ENCODE measurements around the gene EDC4.
"Not testable (repeated sequence)": the region's sequence is repeated elsewhere in the genome, so short reads cannot be mapped to it uniquely, and the experiment has no call there.

Gene EDC4

GRCh38 chr16:67892899-67893742 lies 20.3 kb downstream of the EDC4 start, which contains the start of gene PSKH1:
Gene PSKH1 (plus strand): TSS chr16:67893254. CDS start chr16:67908750, 15,496 bp downstream.
- DNase-seq (ENCODE audit: low read depth) = peak; percentile 99
- H3K27me3 ChIP-seq (replicated peaks; ENCODE audit: control insufficient read depth, insufficient read depth, low read length) = no peaks in the 10 kb centered on the region
- no peaks in the 10 kb centered on the region for H3K9me3 ChIP-seq (ENCODE audit: control insufficient read depth, low read length)

GRCh38 chr16:67893743-67894399 lies 21.0 kb downstream of the EDC4 start:
- H3K27me3 ChIP-seq (replicated peaks; ENCODE audit: control insufficient read depth, insufficient read depth, low read length) = no peaks in the 10 kb centered on the region
- DNase-seq (ENCODE audit: low read depth) = no peak
- H3K9ac ChIP-seq (ENCODE audit: low read length) = peak overlapping the region; percentile 97
- peaks cover 28% of the 10 kb centered on the region for H3K4me1 ChIP-seq (ENCODE audit: control insufficient read depth, insufficient read depth, low read length)
- H3K36me3 ChIP-seq (ENCODE audit: control insufficient read depth, insufficient read depth, low read length, severe bottlenecking) = no peaks in the 10 kb centered on the region
- H3K4me3 ChIP-seq (ENCODE audit: low read length) = peak overlapping the region; percentile 94
- H3K9me3 ChIP-seq (ENCODE audit: control insufficient read depth, low read length) = no peaks in the 10 kb centered on the region

More at GRCh38 chr16:67892899-67893742, 20.3 kb downstream of the EDC4 start, which contains the start of gene PSKH1:
- no peaks in the 10 kb centered on the region for H3K36me3 ChIP-seq (ENCODE audit: control insufficient read depth, insufficient read depth, low read length, severe bottlenecking)
- H3K4me1 ChIP-seq (ENCODE audit: control insufficient read depth, insufficient read depth, low read length) = peaks cover 28% of the 10 kb centered on the region
- H3K4me3 ChIP-seq (ENCODE audit: low read length) = peak within 1 kb of the TSS; percentile 94
- H3K9ac ChIP-seq (ENCODE audit: low read length) = peak within 1 kb of the TSS; percentile 97

- H3K36me3 ChIP-seq (ENCODE audit: control insufficient read depth, insufficient read depth, low read length, severe bottlenecking) = peaks cover 3% of the 10 kb centered on the region
- no peaks in the 10 kb centered on the region for H3K27me3 ChIP-seq (replicated peaks; ENCODE audit: control insufficient read depth, insufficient read depth, low read length)
- no peak overlapping the region for H3K9ac ChIP-seq (ENCODE audit: low read length)
- DNase-seq (ENCODE audit: low read depth) = peak; percentile 42
- H3K4me3 ChIP-seq (ENCODE audit: low read length) = no peak overlapping the region
- H3K9me3 ChIP-seq (ENCODE audit: control insufficient read depth, low read length) = no peaks in the 10 kb centered on the region
- H3K4me1 ChIP-seq (ENCODE audit: control insufficient read depth, insufficient read depth, low read length) = peaks cover 28% of the 10 kb centered on the region
Measured at GRCh38 chr16:67897231-67897630, 24.4 kb downstream of the EDC4 start.

GRCh38 chr16:67901734-67902133 lies 28.9 kb downstream of the EDC4 start:
- Histone ChIP-seq H3K9me3 (ENCODE audit: control insufficient read depth, low read length) (no peaks in the 10 kb centered on the region), H3K4me3 (ENCODE audit: low read length) (no peak overlapping the region), H3K36me3 (ENCODE audit: control insufficient read depth, insufficient read depth, low read length, severe bottlenecking) (peaks cover 10% of the 10 kb centered on the region), H3K9ac (ENCODE audit: low read length) (no peak overlapping the region), H3K4me1 (ENCODE audit: control insufficient read depth, insufficient read depth, low read length) (peaks cover 9% of the 10 kb centered on the region), H3K27me3 (replicated peaks; ENCODE audit: control insufficient read depth, insufficient read depth, low read length) (no peaks in the 10 kb centered on the region)
- no peak for DNase-seq (ENCODE audit: low read depth)

GRCh38 chr16:67902831-67903230 lies 30.0 kb downstream of the EDC4 start:
- Histone ChIP-seq H3K4me1 (ENCODE audit: control insufficient read depth, insufficient read depth, low read length) (no peaks in the 10 kb centered on the region), H3K9ac (ENCODE audit: low read length) (no peak overlapping the region), H3K36me3 (ENCODE audit: control insufficient read depth, insufficient read depth, low read length, severe bottlenecking) (peaks cover 10% of the 10 kb centered on the region), H3K27me3 (replicated peaks; ENCODE audit: control insufficient read depth, insufficient read depth, low read length) (no peaks in the 10 kb centered on the region), H3K9me3 (ENCODE audit: control insufficient read depth, low read length) (no peaks in the 10 kb centered on the region), H3K4me3 (ENCODE audit: low read length) (no peak overlapping the region)
- DNase-seq (ENCODE audit: low read depth) = no peak

- no peak for DNase-seq (ENCODE audit: low read depth)
- no peaks in the 10 kb centered on the region for H3K27me3 ChIP-seq (replicated peaks; ENCODE audit: control insufficient read depth, insufficient read depth, low read length)
- H3K9ac ChIP-seq (ENCODE audit: low read length) = no peak overlapping the region
- no peaks in the 10 kb centered on the region for H3K4me1 ChIP-seq (ENCODE audit: control insufficient read depth, insufficient read depth, low read length)
- H3K9me3 ChIP-seq (ENCODE audit: control insufficient read depth, low read length) = no peaks in the 10 kb centered on the region
- H3K4me3 ChIP-seq (ENCODE audit: low read length) = no peak overlapping the region
- H3K36me3 ChIP-seq (ENCODE audit: control insufficient read depth, insufficient read depth, low read length, severe bottlenecking) = peaks cover 38% of the 10 kb centered on the region
Measured at GRCh38 chr16:67907397-67908180, 34.7 kb downstream of the EDC4 start.

GRCh38 chr16:67909056-67909742 lies 36.3 kb downstream of the EDC4 start:
- no peaks in the 10 kb centered on the region for H3K4me1 ChIP-seq (ENCODE audit: control insufficient read depth, insufficient read depth, low read length)
- peaks cover 31% of the 10 kb centered on the region for H3K36me3 ChIP-seq (ENCODE audit: control insufficient read depth, insufficient read depth, low read length, severe bottlenecking)
- H3K9ac ChIP-seq (ENCODE audit: low read length) = no peak overlapping the region
- DNase-seq (ENCODE audit: low read depth) = no peak
- no peak overlapping the region for H3K4me3 ChIP-seq (ENCODE audit: low read length)
- no peaks in the 10 kb centered on the region for H3K9me3 ChIP-seq (ENCODE audit: control insufficient read depth, low read length)
- no peaks in the 10 kb centered on the region for H3K27me3 ChIP-seq (replicated peaks; ENCODE audit: control insufficient read depth, insufficient read depth, low read length)

GRCh38 chr16:67910158-67910557 lies 37.3 kb downstream of the EDC4 start:
- H3K9me3 ChIP-seq (ENCODE audit: control insufficient read depth, low read length) = no peaks in the 10 kb centered on the region
- peaks cover 31% of the 10 kb centered on the region for H3K36me3 ChIP-seq (ENCODE audit: control insufficient read depth, insufficient read depth, low read length, severe bottlenecking)
- H3K4me1 ChIP-seq (ENCODE audit: control insufficient read depth, insufficient read depth, low read length) = no peaks in the 10 kb centered on the region
- H3K27me3 ChIP-seq (replicated peaks; ENCODE audit: control insufficient read depth, insufficient read depth, low read length) = no peaks in the 10 kb centered on the region
- no peak overlapping the region for H3K4me3 ChIP-seq (ENCODE audit: low read length)
- H3K9ac ChIP-seq (ENCODE audit: low read length) = no peak overlapping the region
- DNase-seq (ENCODE audit: low read depth) = peak; percentile 53

- no peak overlapping the region for H3K9ac ChIP-seq (ENCODE audit: low read length)
- H3K4me1 ChIP-seq (ENCODE audit: control insufficient read depth, insufficient read depth, low read length) = peaks cover 19% of the 10 kb centered on the region
- peaks cover 17% of the 10 kb centered on the region for H3K36me3 ChIP-seq (ENCODE audit: control insufficient read depth, insufficient read depth, low read length, severe bottlenecking)
- H3K4me3 ChIP-seq (ENCODE audit: low read length) = no peak overlapping the region
- H3K9me3 ChIP-seq (ENCODE audit: control insufficient read depth, low read length) = no peaks in the 10 kb centered on the region
- no peaks in the 10 kb centered on the region for H3K27me3 ChIP-seq (replicated peaks; ENCODE audit: control insufficient read depth, insufficient read depth, low read length)
- no peak for DNase-seq (ENCODE audit: low read depth)
Measured at GRCh38 chr16:67914758-67915495, 42.1 kb downstream of the EDC4 start.

- peaks cover 14% of the 10 kb centered on the region for H3K36me3 ChIP-seq (ENCODE audit: control insufficient read depth, insufficient read depth, low read length, severe bottlenecking)
- H3K4me3 ChIP-seq (ENCODE audit: low read length); H3K27me3 ChIP-seq (replicated peaks; ENCODE audit: control insufficient read depth, insufficient read depth, low read length); H3K9me3 ChIP-seq (ENCODE audit: control insufficient read depth, low read length); DNase-seq (ENCODE audit: low read depth); H3K9ac ChIP-seq (ENCODE audit: low read length): not testable (repeated sequence)
- peaks cover 19% of the 10 kb centered on the region for H3K4me1 ChIP-seq (ENCODE audit: control insufficient read depth, insufficient read depth, low read length)
Measured at GRCh38 chr16:67915496-67915769, 42.6 kb downstream of the EDC4 start.
